Neural cell (in vitro differentiated cells): ENCODE data around the gene SH3TC1.

Experiments used
- EP300 ChIP-seq: fragments of 450-650 bp; conservative IDR thresholded peaks from 2 replicates; pipeline ENCODE4 v1.6.1; 2014; ENCODE audit warnings: antibody characterized with exemption, mild to moderate bottlenecking, moderate library complexity; ENCODE audit not compliant: poor library complexity, severe bottlenecking
- EZH2 ChIP-seq: fragments of 200-600, 300-800 bp; shearing (Covaris generic), sonication (generic); IDR thresholded peaks from 2 replicates; pipeline ENCODE4 v1.6.1; 2014; ENCODE audit warnings: antibody characterized with exemption, low read length, borderline replicate concordance, mild to moderate bottlenecking; ENCODE audit not compliant: insufficient read depth, poor library complexity, severe bottlenecking
- MXI1 ChIP-seq: fragments of 450-650 bp; conservative IDR thresholded peaks from 2 replicates; pipeline ENCODE4 v1.6.1; 2014; ENCODE audit warnings: antibody characterized with exemption, mild to moderate bottlenecking; ENCODE audit not compliant: poor library complexity, severe bottlenecking
- POLR2AphosphoS5 ChIP-seq: IDR thresholded peaks from 2 replicates; pipeline ENCODE4 v1.6.1; 2012
- RAD21 ChIP-seq: fragments of 450-650 bp; conservative IDR thresholded peaks from 2 replicates; pipeline ENCODE4 v1.6.1; 2014; ENCODE audit warnings: antibody characterized with exemption, mild to moderate bottlenecking, moderate library complexity
- SMC3 ChIP-seq: fragments of 450-650 bp; conservative IDR thresholded peaks from 2 replicates; pipeline ENCODE4 v1.6.1; 2014; ENCODE audit warnings: antibody characterized with exemption, mild to moderate bottlenecking, moderate library complexity; ENCODE audit not compliant: poor library complexity
- TAF1 ChIP-seq: IDR thresholded peaks from 2 replicates; pipeline ENCODE4 v1.6.1; 2012; ENCODE audit warnings: low read depth
- TF ChIP-seq, protein P1 (sequence below): fragments of 450-650 bp; IDR thresholded peaks from 2 replicates; pipeline ENCODE4 v1.5.1; 2014; ENCODE audit warnings: antibody characterized with exemption, mild to moderate bottlenecking, moderate library complexity; ENCODE audit not compliant: poor library complexity, severe bottlenecking
- TF ChIP-seq, protein P2 (sequence below): IDR thresholded peaks from 2 replicates; pipeline ENCODE4 v1.6.1; 2012; ENCODE audit warnings: borderline replicate concordance

DNA sequence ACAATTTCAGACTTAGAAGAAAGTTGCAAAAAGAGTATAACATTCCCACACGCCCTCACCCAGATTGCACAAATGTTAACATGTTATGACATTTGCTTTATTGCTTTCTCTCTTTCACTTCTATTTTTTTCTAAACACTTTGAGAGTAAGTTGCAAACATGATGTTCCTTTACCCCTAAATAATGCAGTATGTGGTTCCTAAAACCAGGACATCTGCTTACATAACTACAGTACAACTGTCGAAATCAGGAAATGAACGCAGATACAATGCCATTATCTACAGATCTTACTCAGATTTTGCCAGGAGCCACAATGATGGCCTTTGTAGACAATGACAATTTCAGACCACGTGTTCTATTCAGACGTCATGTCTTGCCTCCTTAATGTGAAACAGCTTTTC lies 22.4 kb downstream of the SH3TC1 start:
- TF ChIP-seq, protein P1, sequence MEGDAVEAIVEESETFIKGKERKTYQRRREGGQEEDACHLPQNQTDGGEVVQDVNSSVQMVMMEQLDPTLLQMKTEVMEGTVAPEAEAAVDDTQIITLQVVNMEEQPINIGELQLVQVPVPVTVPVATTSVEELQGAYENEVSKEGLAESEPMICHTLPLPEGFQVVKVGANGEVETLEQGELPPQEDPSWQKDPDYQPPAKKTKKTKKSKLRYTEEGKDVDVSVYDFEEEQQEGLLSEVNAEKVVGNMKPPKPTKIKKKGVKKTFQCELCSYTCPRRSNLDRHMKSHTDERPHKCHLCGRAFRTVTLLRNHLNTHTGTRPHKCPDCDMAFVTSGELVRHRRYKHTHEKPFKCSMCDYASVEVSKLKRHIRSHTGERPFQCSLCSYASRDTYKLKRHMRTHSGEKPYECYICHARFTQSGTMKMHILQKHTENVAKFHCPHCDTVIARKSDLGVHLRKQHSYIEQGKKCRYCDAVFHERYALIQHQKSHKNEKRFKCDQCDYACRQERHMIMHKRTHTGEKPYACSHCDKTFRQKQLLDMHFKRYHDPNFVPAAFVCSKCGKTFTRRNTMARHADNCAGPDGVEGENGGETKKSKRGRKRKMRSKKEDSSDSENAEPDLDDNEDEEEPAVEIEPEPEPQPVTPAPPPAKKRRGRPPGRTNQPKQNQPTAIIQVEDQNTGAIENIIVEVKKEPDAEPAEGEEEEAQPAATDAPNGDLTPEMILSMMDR, result no peak
- no peak for TF ChIP-seq EP300
- TF ChIP-seq TAF1, result no peak
- no peak for TF ChIP-seq EZH2
- TF ChIP-seq, protein P2, sequence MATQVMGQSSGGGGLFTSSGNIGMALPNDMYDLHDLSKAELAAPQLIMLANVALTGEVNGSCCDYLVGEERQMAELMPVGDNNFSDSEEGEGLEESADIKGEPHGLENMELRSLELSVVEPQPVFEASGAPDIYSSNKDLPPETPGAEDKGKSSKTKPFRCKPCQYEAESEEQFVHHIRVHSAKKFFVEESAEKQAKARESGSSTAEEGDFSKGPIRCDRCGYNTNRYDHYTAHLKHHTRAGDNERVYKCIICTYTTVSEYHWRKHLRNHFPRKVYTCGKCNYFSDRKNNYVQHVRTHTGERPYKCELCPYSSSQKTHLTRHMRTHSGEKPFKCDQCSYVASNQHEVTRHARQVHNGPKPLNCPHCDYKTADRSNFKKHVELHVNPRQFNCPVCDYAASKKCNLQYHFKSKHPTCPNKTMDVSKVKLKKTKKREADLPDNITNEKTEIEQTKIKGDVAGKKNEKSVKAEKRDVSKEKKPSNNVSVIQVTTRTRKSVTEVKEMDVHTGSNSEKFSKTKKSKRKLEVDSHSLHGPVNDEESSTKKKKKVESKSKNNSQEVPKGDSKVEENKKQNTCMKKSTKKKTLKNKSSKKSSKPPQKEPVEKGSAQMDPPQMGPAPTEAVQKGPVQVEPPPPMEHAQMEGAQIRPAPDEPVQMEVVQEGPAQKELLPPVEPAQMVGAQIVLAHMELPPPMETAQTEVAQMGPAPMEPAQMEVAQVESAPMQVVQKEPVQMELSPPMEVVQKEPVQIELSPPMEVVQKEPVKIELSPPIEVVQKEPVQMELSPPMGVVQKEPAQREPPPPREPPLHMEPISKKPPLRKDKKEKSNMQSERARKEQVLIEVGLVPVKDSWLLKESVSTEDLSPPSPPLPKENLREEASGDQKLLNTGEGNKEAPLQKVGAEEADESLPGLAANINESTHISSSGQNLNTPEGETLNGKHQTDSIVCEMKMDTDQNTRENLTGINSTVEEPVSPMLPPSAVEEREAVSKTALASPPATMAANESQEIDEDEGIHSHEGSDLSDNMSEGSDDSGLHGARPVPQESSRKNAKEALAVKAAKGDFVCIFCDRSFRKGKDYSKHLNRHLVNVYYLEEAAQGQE, result no peak
- no peak for TF ChIP-seq MXI1
- no peak for TF ChIP-seq SMC3
- no peak for TF ChIP-seq POLR2AphosphoS5
- TF ChIP-seq RAD21, result no peak
